Dendritic cell treated with granulocyte-macrophage colony-stimulating factor and Interleukin-4, amounts not matched to agents 40 ng/mL and 50 ng/mL, for 4 days (primary cell): Measurements from ENCODE around the gene GCNT3.

Experiments used
- H3K27ac Mint-ChIP-seq: one replicate; pipeline ENCODE4 v1.8.0; 2022; ENCODE audit warnings: mild to moderate bottlenecking, mixed read lengths
- H3K27me3 Mint-ChIP-seq: one replicate; pipeline ENCODE4 v1.8.0; 2022; ENCODE audit warnings: mild to moderate bottlenecking, mixed read lengths
- H3K36me3 Mint-ChIP-seq: one replicate; pipeline ENCODE4 v1.8.0; 2022; ENCODE audit warnings: low read depth, mixed read lengths
- H3K4me1 Mint-ChIP-seq: one replicate; pipeline ENCODE4 v1.8.0; 2022; ENCODE audit warnings: low read depth, mixed read lengths
- H3K4me3 Mint-ChIP-seq: one replicate; pipeline ENCODE4 v1.8.0; 2022; ENCODE audit warnings: mild to moderate bottlenecking, moderate library complexity, mixed read lengths
- H3K9me3 Mint-ChIP-seq: one replicate; pipeline ENCODE4 v1.8.0; 2022; ENCODE audit warnings: mixed read lengths
- intact Hi-C: fragments of 100-400 bp; cut with micrococcal nuclease; formaldehyde crosslinking; loops from one replicate; pipeline ENCODE4 v1.15.0; 2022

The GCNT3 gene

DNA sequence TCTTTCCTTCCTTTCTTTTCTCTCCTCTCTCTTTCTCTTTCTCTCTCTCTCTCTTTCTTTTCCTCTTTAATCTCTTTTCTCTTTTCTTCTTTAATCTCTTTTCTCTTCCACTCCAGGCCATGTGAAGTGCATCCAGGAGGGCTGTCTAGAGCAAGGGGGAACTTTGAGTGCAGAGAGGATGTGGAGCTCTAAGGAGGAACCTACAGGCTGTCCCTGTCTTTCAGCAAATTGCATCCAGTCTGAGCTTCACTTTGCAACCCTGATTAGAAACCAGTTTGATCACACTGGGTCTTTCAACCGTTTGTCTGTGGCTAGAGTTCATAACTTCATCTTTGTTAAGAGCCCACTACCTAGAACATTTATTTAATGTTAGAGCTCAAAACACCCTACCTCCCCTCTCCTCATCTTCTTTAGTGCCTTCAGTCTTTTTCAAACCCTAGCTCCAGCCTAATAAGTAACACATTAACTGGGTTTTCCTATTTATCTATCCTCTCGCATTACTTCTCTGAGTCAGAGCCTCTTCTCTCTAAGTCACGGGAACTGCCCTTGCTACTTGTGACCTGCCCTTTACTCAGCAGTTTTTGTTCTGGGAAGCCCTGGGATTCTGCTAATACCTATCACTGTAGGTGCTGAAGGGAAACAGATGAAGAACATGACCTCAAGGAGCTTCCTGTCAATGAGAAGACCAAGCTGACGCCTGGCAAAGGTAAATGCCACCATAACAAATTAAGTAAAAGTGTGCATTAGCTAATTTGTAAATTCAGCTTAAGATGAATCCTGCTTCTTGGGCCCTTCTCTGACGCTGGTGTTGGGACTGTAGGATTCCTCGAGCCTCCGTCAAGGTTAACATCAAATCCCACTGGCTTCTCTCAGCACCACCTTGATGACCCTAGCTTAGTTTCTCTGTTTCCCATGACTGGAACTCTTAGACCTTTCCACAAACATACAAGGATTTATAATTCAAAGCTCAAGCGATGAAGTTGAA lies at the start of gene GCNT3:
GCNT3 (plus strand) TSS at position 508 of the 985 bp plus-strand sequence. CDS start 6,456 bp downstream, outside the sequence.
- Mint-ChIP-seq H3K36me3 (no peaks in the 10 kb centered on the region), H3K27me3 (peaks cover 33% of the 10 kb centered on the region), H3K9me3 (peaks cover 9% of the 10 kb centered on the region), H3K27ac (peak within 1 kb of the TSS; percentile 31), H3K4me3 (no peak within 1 kb of the TSS), H3K4me1 (peaks cover 28% of the 10 kb centered on the region)
- intact Hi-C loops = no loop called here

DNA sequence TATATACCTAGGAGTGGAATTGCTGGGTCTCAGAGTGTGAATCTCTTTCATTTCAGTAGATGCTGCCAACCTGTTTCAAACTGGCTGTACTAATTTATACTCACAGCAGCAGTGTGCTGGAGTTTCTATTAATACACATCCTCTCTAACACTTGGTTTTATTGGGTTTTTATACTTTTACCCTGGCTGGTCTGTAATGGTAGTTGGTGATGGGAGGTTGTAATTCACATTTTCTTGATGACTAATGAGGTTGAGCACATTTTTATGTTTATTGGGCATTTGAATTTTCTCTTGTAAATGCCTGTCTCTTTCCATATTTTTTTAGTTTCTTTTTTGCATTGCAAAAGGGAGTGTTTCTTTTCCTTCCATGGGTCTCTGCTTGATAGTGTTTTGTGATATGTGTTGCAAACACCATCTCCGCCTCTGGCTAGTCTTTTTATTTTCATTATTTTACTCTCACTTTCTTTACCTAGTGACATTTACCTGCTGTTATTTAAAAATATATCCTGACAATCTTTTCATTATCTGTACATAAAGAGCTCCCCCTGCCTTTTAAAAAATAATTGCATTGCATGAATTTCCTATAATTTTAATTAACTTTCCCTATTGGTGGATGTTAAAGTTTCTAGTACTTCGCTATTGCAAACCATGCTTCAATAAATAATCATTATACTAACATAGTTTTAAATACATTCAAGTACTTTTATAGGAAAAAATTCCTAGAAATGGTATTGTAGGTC lies 49.0 kb upstream of the GCNT3 start:
- Mint-ChIP-seq H3K4me3 (no peak overlapping the region), H3K4me1 (peaks cover 16% of the 10 kb centered on the region), H3K27me3 (peaks cover 3% of the 10 kb centered on the region), H3K36me3 (no peaks in the 10 kb centered on the region), H3K9me3 (no peaks in the 10 kb centered on the region), H3K27ac (no peak overlapping the region)
- intact Hi-C loops = loop anchor here (2.0 kb wide), 1 partner anchor 30 kb away; no protein-coding TSS in a partner anchor

- Mint-ChIP-seq H3K4me1 (peaks cover 17% of the 10 kb centered on the region), H3K27me3 (peaks cover 4% of the 10 kb centered on the region), H3K27ac (no peak overlapping the region), H3K36me3 (no peaks in the 10 kb centered on the region), H3K9me3 (no peaks in the 10 kb centered on the region), H3K4me3 (no peak overlapping the region)
- intact Hi-C loops = no loop called here
Measured at GRCh38 chr15:59565299-59565698, 46.3 kb upstream of the GCNT3 start.

DNA sequence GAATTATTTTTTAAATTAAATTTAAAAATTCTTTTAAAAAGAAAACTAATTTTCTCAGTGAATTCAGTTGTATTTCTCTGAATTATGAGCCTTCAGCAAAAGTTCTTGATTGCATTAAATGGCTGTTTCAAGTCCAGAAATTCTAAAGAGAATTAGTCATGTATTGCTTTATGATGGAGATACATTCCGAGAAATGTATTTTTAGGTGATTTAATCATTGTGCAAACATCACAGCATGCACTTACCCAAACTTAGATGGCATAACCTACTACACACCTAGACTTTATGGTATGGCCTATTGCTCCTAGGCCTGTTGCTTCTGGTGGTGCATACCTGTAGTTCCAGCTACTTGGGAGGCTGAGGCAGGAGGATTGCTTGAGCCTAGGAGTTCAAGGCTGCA lies 44.3 kb upstream of the GCNT3 start:
- H3K4me3 Mint-ChIP-seq = no peak overlapping the region
- intact Hi-C loops = no loop called here
- peaks cover 22% of the 10 kb centered on the region for H3K4me1 Mint-ChIP-seq
- H3K36me3 Mint-ChIP-seq = no peaks in the 10 kb centered on the region
- H3K9me3 Mint-ChIP-seq = no peaks in the 10 kb centered on the region
- no peak overlapping the region for H3K27ac Mint-ChIP-seq
- H3K27me3 Mint-ChIP-seq = peaks cover 9% of the 10 kb centered on the region

DNA sequence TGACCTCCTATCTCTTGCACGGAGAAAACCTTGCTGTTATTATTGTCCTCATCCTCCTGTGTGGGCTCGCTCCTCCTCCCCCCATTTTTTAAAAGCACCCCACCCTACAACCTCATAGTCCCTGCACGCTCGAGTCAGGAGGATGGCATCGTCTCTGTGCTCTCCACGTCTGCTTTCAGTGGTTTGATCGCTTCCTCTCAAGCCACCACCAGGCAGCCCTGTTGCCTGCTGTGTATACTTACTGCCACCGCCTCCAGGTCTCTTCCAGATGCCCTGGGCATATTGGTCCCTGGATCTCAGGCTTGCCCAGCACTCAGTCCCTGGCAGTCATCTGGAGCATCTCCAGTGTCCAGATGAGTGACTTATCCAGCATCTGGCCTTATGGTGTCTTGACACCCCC lies 42.1 kb upstream of the GCNT3 start:
- Mint-ChIP-seq H3K9me3 (no peaks in the 10 kb centered on the region), H3K27ac (no peak overlapping the region)

GRCh38 chr15:59570315-59570714 lies 41.3 kb upstream of the GCNT3 start:
- no peak overlapping the region for H3K27ac Mint-ChIP-seq
- intact Hi-C loops = no loop called here
- H3K4me1 Mint-ChIP-seq = peaks cover 22% of the 10 kb centered on the region
- no peak overlapping the region for H3K4me3 Mint-ChIP-seq
- peaks cover 11% of the 10 kb centered on the region for H3K27me3 Mint-ChIP-seq
- H3K36me3 Mint-ChIP-seq = no peaks in the 10 kb centered on the region
- H3K9me3 Mint-ChIP-seq = no peaks in the 10 kb centered on the region

More for the DNA sequence above, 42.1 kb upstream of the GCNT3 start:
- H3K36me3 Mint-ChIP-seq = no peaks in the 10 kb centered on the region
- peaks cover 22% of the 10 kb centered on the region for H3K4me1 Mint-ChIP-seq
- no peak overlapping the region for H3K4me3 Mint-ChIP-seq
- intact Hi-C loops = no loop called here
- H3K27me3 Mint-ChIP-seq = peaks cover 9% of the 10 kb centered on the region

GRCh38 chr15:59571606-59572005 lies 40.0 kb upstream of the GCNT3 start:
- Mint-ChIP-seq H3K4me1 (peaks cover 22% of the 10 kb centered on the region), H3K27ac (no peak overlapping the region), H3K4me3 (no peak overlapping the region), H3K9me3 (no peaks in the 10 kb centered on the region), H3K27me3 (peaks cover 10% of the 10 kb centered on the region), H3K36me3 (no peaks in the 10 kb centered on the region)
- intact Hi-C loops = no loop called here

DNA sequence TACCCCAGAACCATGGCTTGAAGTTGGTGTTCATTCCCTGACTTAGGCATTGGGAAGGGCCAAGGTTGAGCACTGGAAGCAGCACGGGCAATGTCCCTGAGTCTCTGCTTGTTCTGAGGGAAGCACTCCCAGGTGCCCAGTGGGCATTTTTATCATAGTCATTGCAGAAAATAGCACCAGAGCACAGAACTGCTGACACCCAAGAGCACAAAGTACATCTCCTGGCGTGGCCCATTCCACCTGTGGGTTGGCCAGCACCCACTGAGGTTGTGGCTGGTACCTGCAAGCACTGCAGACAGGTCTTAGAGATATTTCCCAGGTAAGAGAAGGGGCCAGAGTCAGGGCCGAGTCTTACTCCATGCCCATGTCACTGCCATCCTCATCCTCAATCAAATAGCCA lies 28.5 kb upstream of the GCNT3 start:
- H3K4me3 Mint-ChIP-seq = no peak overlapping the region
- H3K27ac Mint-ChIP-seq = no peak overlapping the region
- H3K9me3 Mint-ChIP-seq = no peaks in the 10 kb centered on the region
- H3K4me1 Mint-ChIP-seq = peaks cover 8% of the 10 kb centered on the region
- peaks cover 32% of the 10 kb centered on the region for H3K27me3 Mint-ChIP-seq
- H3K36me3 Mint-ChIP-seq = no peaks in the 10 kb centered on the region
- intact Hi-C loops = no loop called here

DNA sequence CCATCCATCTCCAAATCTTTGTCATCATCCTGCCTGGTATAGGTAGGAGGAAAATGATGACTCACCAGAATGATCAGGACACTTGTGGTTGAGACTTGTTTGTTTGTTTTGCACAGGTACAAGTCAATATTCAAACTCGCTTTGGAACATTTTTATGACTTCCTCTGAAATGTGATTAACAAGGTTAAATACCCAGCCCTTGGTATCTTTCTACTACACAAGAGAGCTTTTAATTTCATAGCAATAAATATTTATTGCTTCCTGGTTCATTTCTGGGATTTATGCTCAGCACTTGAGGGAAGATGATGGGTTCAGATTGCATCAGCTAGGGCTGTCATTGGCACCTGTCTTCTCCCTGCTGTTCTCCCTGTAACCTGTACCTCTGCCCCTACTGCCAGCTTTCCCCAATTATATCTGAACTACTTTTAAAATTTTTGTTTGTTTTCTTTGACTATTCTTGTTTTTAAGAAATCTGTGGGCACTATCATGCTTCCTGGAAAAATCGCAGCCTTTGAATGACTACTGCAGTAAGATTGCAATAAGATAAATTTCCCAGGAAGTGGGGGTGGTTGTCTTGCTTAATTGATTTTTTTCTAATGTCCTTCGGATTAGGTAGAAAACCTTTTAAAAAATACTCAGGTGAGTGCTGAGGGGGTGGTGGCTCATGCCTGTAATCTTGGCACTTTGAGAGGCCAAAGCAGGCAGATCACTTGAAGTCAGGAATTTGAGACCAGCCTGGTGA lies 24.3 kb upstream of the GCNT3 start:
- H3K27ac Mint-ChIP-seq = no peak overlapping the region
- peaks cover 35% of the 10 kb centered on the region for H3K27me3 Mint-ChIP-seq
- intact Hi-C loops = no loop called here
- no peaks in the 10 kb centered on the region for H3K36me3 Mint-ChIP-seq
- peaks cover 27% of the 10 kb centered on the region for H3K4me1 Mint-ChIP-seq
- no peaks in the 10 kb centered on the region for H3K9me3 Mint-ChIP-seq
- no peak overlapping the region for H3K4me3 Mint-ChIP-seq

DNA sequence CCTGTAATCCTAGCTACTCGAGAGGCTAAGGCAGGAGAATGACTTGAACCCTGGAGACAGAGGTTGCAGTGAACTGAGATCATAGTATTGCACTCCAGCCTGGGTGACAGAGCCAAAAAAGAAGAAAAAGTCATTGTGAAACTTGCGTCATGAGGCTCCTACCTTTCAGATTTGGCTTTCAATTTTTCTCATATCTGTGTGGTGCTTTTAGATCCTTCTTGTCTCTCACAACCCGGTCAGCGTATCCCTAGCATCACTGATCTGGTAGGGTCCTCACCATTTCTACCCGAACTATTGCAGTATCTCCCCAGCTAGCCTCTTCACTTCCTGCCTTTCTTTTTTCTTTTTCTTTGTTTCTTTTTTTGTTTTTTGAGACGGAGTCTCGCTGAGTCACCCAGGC lies 21.6 kb upstream of the GCNT3 start:
- Mint-ChIP-seq H3K4me1 (peaks cover 35% of the 10 kb centered on the region), H3K36me3 (no peaks in the 10 kb centered on the region), H3K4me3 (no peak overlapping the region), H3K9me3 (no peaks in the 10 kb centered on the region), H3K27ac (no peak overlapping the region), H3K27me3 (peaks cover 29% of the 10 kb centered on the region)
- intact Hi-C loops = no loop called here

- Mint-ChIP-seq H3K4me3 (no peak overlapping the region), H3K36me3 (no peaks in the 10 kb centered on the region), H3K9me3 (no peaks in the 10 kb centered on the region), H3K27ac (no peak overlapping the region), H3K4me1 (peaks cover 38% of the 10 kb centered on the region), H3K27me3 (peaks cover 35% of the 10 kb centered on the region)
- intact Hi-C loops = no loop called here
Measured at GRCh38 chr15:59591356-59591755, 20.2 kb upstream of the GCNT3 start.

DNA sequence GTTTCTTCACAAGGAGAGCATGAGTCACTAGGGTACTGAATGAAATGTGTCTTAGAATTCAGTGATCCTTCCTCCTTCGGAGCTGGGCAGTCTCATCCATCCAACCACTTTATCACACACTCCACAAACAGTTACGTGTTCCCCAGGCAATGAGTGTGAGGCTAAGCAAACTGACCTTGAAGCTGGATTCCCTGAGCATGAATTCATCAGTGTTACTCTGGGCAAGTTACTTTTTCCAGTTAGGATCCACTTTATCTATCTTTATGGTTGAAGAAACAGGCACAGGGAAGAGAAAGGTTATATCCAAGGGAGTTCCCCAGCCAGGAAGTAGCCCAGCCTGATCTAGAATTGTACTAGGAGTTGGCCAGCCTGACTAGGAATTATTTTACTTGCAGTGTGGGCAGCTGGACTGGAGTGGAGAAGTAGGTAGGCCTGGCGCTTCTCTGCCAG lies 17.1 kb upstream of the GCNT3 start:
- H3K27ac Mint-ChIP-seq = peak overlapping the region; percentile 56
- peaks cover 31% of the 10 kb centered on the region for H3K4me1 Mint-ChIP-seq
- peaks cover 40% of the 10 kb centered on the region for H3K27me3 Mint-ChIP-seq
- no peak overlapping the region for H3K4me3 Mint-ChIP-seq
- intact Hi-C loops = no loop called here
- H3K36me3 Mint-ChIP-seq = no peaks in the 10 kb centered on the region
- no peaks in the 10 kb centered on the region for H3K9me3 Mint-ChIP-seq

DNA sequence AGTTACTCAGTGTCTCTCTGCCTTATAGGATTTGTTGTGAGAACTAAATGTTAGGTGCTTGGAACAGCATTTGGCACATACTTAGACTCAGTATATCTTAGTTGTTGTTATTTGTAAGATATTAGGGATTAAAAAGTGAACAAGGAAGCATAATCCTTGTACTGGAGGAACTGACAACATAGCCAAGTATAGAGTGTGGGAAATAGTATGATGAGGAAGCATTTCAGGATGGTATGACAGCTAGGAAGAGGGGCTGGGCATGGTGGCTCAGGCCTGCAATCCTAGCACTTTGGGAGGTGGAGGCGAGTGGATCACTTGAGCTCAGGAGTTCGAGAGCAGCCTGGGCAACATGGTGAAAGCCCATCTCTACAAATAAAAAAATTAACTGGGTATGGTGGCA lies 16.6 kb upstream of the GCNT3 start:
- Mint-ChIP-seq H3K36me3 (no peaks in the 10 kb centered on the region), H3K4me1 (peaks cover 26% of the 10 kb centered on the region), H3K27ac (peak overlapping the region; percentile 56), H3K9me3 (no peaks in the 10 kb centered on the region), H3K4me3 (no peak overlapping the region), H3K27me3 (peaks cover 39% of the 10 kb centered on the region)
- intact Hi-C loops = no loop called here
